SH-SY5Y (cell line): ENCODE data around the gene P2RX7.

Source experiments
- GATA2 ChIP-seq: IDR thresholded peaks from 2 replicates; pipeline ENCODE4 v1.6.1; 2011; ENCODE audit warnings: mild to moderate bottlenecking, low read depth, low read length
- GATA3 ChIP-seq: IDR thresholded peaks from 2 replicates; pipeline ENCODE4 v1.6.1; 2011; ENCODE audit warnings: low read depth, mild to moderate bottlenecking, low read length, moderate library complexity

DNA sequence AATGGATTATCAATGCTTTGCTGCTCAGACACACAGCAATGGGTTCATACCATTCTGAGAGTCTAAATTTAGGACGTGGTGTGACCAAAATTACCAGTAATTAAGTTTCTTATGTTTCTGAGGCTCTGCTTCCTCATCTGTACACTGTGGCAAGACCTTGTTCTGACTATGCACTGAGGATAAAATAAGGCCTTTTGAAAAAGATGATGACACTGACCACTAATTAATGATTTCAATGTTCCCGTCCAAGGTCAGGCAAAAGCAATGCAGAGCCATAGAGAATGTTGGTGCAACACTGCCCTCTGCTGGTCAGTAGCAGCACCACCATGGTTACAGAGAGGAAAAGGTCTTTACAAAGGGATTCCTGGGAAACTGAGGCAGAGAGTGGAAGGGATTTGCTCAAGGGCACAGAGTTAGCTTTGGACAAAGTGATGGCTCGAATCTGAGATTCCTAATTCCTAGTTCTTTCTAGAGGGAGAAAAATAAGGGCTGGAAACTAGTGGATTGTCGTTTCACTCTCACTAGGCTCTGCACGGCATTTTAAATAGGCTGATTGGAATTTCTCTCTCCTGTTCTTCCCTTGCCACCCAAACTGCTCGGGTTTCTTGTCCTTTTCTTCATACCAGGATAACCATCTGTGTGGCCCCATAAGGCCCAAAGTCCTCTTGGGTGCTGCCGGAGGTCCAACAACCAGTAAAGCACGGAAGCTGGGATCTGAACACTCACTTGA, 22.3 kb upstream of the P2RX7 start:
- TF ChIP-seq GATA3, result no peak
- no peak for TF ChIP-seq GATA2
